ENCODE results near the gene RPS6KC1. TPM values are rescaled to one million over a fixed set of nuclear protein-coding genes. Genes with fewer than 3 reads are reported as not detected.

Gene RPS6KC1
- total RNA-seq, 2 experiments from 2014 or later: 6.2 to 7.0 TPM

GRCh38 chr1:213166852-213167251 is 115.8 kb downstream of the RPS6KC1 start:
- ATAC-seq (ENCODE audit: poor library complexity) (no peak), DNase-seq (no peak)
- Mint-ChIP-seq H3K27me3 (no peaks in the 10 kb centered on the region), H3K4me1 (ENCODE audit: low read depth) (no peaks in the 10 kb centered on the region), H3K27ac (no peak overlapping the region), H3K4me3 (no peak overlapping the region), H3K9me3 (no peaks in the 10 kb centered on the region), H3K36me3 (ENCODE audit: low read depth) (peaks cover 21% of the 10 kb centered on the region)
- TF ChIP-seq CTCF (IDR thresholded peaks at IDR 0.05): no peak
- Histone ChIP-seq H3K27me3 (ENCODE audit: control insufficient read depth in 1 of 2, insufficient read depth in 2 of 2, low read length in 2 of 2) (no peaks in the 10 kb centered on the region), H3K9me3 (ENCODE audit: control insufficient read depth in 1 of 2, insufficient read depth in 1 of 2, low read length in 2 of 2) (no peaks in the 10 kb centered on the region), H3K4me1 (ENCODE audit: insufficient read depth, low read length) (no peaks in the 10 kb centered on the region), H3K27ac (ENCODE audit: low read depth in 1 of 2, low read length in 2 of 2) (no peak overlapping the region), H3K36me3 (ENCODE audit: insufficient read depth, low read length) (no peaks in the 10 kb centered on the region), H3K4me3 (ENCODE audit: low read length) (no peak overlapping the region)
- ChIA-PET POLR2A (no interaction called here), CTCF (no interaction called here)
- intact Hi-C loops (cut with DNase I, micrococcal nuclease): no loop called here

GRCh38 chr1:213171711-213172110 is 120.7 kb downstream of the RPS6KC1 start:
- ChIA-PET CTCF (no interaction called here), POLR2A (no interaction called here)
- no peak for DNase-seq
- Histone ChIP-seq H3K9me3 (ENCODE audit: control insufficient read depth in 1 of 2, insufficient read depth in 1 of 2, low read length in 2 of 2) (no peaks in the 10 kb centered on the region), H3K27ac (ENCODE audit: low read depth in 1 of 2, low read length in 2 of 2) (no peak overlapping the region), H3K4me1 (ENCODE audit: insufficient read depth, low read length) (no peaks in the 10 kb centered on the region), H3K4me3 (ENCODE audit: low read length) (no peak overlapping the region), H3K27me3 (ENCODE audit: control insufficient read depth in 1 of 2, insufficient read depth in 2 of 2, low read length in 2 of 2) (no peaks in the 10 kb centered on the region), H3K36me3 (ENCODE audit: insufficient read depth, low read length) (peaks cover 10% of the 10 kb centered on the region)
- TF ChIP-seq CTCF (IDR thresholded peaks at IDR 0.05): no peak
- no peaks in the 10 kb centered on the region for H3K27me3 Mint-ChIP-seq
- H3K9me3 Mint-ChIP-seq: no peaks in the 10 kb centered on the region
- no peaks in the 10 kb centered on the region for H3K4me1 Mint-ChIP-seq (ENCODE audit: low read depth)
- no peak for ATAC-seq (ENCODE audit: poor library complexity)
- H3K36me3 Mint-ChIP-seq (ENCODE audit: low read depth): peaks cover 49% of the 10 kb centered on the region
- intact Hi-C loops (cut with DNase I, micrococcal nuclease): no loop called here
- H3K27ac Mint-ChIP-seq: no peak overlapping the region
- H3K4me3 Mint-ChIP-seq: no peak overlapping the region

GRCh38 chr1:213176341-213176740 is 125.3 kb downstream of the RPS6KC1 start:
- Mint-ChIP-seq H3K4me3 (no peak overlapping the region), H3K9me3 (no peaks in the 10 kb centered on the region), H3K27ac (no peak overlapping the region)

More at GRCh38 chr1:213176341-213176740, 125.3 kb downstream of the RPS6KC1 start:
- no peaks in the 10 kb centered on the region for H3K9me3 ChIP-seq (ENCODE audit: control insufficient read depth in 1 of 2, insufficient read depth in 1 of 2, low read length in 2 of 2)
- peaks cover 69% of the 10 kb centered on the region for H3K36me3 Mint-ChIP-seq (ENCODE audit: low read depth)
- no peak overlapping the region for H3K4me3 ChIP-seq (ENCODE audit: low read length)
- ATAC-seq (ENCODE audit: poor library complexity): no peak
- ChIA-PET POLR2A (no interaction called here), CTCF (interaction anchor here (0.8 kb wide), 1 partner anchor 99 kb away, joined by 3 read pairs; no protein-coding TSS in a partner anchor)
- H3K27me3 Mint-ChIP-seq: no peaks in the 10 kb centered on the region
- peaks cover 10% of the 10 kb centered on the region for H3K36me3 ChIP-seq (ENCODE audit: insufficient read depth, low read length)
- no peak for TF ChIP-seq CTCF (IDR thresholded peaks at IDR 0.05)
- no peak overlapping the region for H3K27ac ChIP-seq (ENCODE audit: low read depth in 1 of 2, low read length in 2 of 2)
- DNase-seq: no peak
- intact Hi-C loops (cut with DNase I, micrococcal nuclease): no loop called here
- H3K4me1 ChIP-seq (ENCODE audit: insufficient read depth, low read length): no peaks in the 10 kb centered on the region
- H3K4me1 Mint-ChIP-seq (ENCODE audit: low read depth): no peaks in the 10 kb centered on the region
- H3K27me3 ChIP-seq (ENCODE audit: control insufficient read depth in 1 of 2, insufficient read depth in 2 of 2, low read length in 2 of 2): no peaks in the 10 kb centered on the region

Measured in CD4-positive, alpha-beta T cell (primary cell).